NK-92 (cell line): ENCODE results near the gene MAGEE1.

Source experiments
- DNase-seq: peaks from one replicate; lab custom pipeline; 2025; ENCODE audit not compliant: unreplicated experiment; lab: John Stamatoyannopoulos, UW

The MAGEE1 gene

GRCh38 chrX:76427560-76428242 is at the start of gene MAGEE1:
Gene MAGEE1 (plus strand): TSS chrX:76427710. CDS start chrX:76427931, 221 bp downstream.
- DNase-seq: no peak

GRCh38 chrX:76398970-76399369 is 28.5 kb upstream of the MAGEE1 start:
- DNase-seq: no peak

GRCh38 chrX:76407795-76408194 is 19.7 kb upstream of the MAGEE1 start:
- no peak for DNase-seq

- DNase-seq: no peak
Measured at GRCh38 chrX:76420237-76420636, 7.3 kb upstream of the MAGEE1 start.

- DNase-seq: no peak
Measured at GRCh38 chrX:76428243-76429130, 977 bp downstream of the MAGEE1 start.

- no peak for DNase-seq
Measured at GRCh38 chrX:76433219-76433618, 5.7 kb downstream of the MAGEE1 start.

- no peak for DNase-seq
Measured at GRCh38 chrX:76434103-76434741, 6.7 kb downstream of the MAGEE1 start.

GRCh38 chrX:76439188-76439587 is 11.7 kb downstream of the MAGEE1 start:
- DNase-seq: no peak

- no peak for DNase-seq
Measured at GRCh38 chrX:76453737-76454406, 26.4 kb downstream of the MAGEE1 start.

GRCh38 chrX:76454456-76454927 is 27.0 kb downstream of the MAGEE1 start:
- no peak for DNase-seq

- no peak for DNase-seq
Measured at GRCh38 chrX:76477353-76477752, 49.8 kb downstream of the MAGEE1 start.
